HepG2 (cell line): ENCODE results near the gene MAP3K19. TPM values are rescaled to one million over a fixed set of nuclear protein-coding genes. Genes with fewer than 3 reads are reported as not detected.
A peak's percentile ranks its signal among the peaks of the same experiment; 100 is the strongest.

Experiments
- ATF7 ChIP-seq, 2 experiments: fragments of 450-650 bp in 1 of 2; sonication (generic) in 1 of 2; formaldehyde crosslinking in 1 of 2; IDR thresholded peaks; 2 replicates each; pipeline versions ENCODE4 v1.4.0 to v1.6.1; 2016 to 2020; ENCODE audit warnings: antibody characterized with exemption in 1 of 2, mild to moderate bottlenecking in 1 of 2, missing genetic modification reagents in 1 of 2
- ELF3 ChIP-seq: IDR thresholded peaks from 2 replicates; pipeline ENCODE4 v1.6.1; 2016; ENCODE audit warnings: missing genetic modification reagents, missing compliant biosample characterization
- FOSL2 ChIP-seq: sonication (generic); formaldehyde crosslinking; IDR thresholded peaks from 2 replicates; pipeline ENCODE4 v1.4.0; 2020; ENCODE audit warnings: missing genetic modification reagents
- KLF12 ChIP-seq: sonication (generic); formaldehyde crosslinking; IDR thresholded peaks from 2 replicates; pipeline ENCODE4 v1.4.0; 2020; ENCODE audit warnings: missing genetic modification reagents, borderline replicate concordance
- KMT2A ChIP-seq: sonication (generic); formaldehyde crosslinking; IDR thresholded peaks from 2 replicates; pipeline ENCODE4 v1.4.0; 2020; ENCODE audit warnings: missing genetic modification reagents
- MLX ChIP-seq: IDR thresholded peaks from 2 replicates; pipeline ENCODE4 v1.6.1; 2016
- NFKB2 ChIP-seq: sonication (generic); formaldehyde crosslinking; IDR thresholded peaks from 2 replicates; pipeline ENCODE4 v1.4.0; 2020; ENCODE audit warnings: missing genetic modification reagents, borderline replicate concordance
- NR3C1 ChIP-seq: sonication (generic); formaldehyde crosslinking; IDR thresholded peaks from 2 replicates; pipeline ENCODE4 v1.4.0; 2020; ENCODE audit warnings: missing genetic modification reagents
- RAD51 ChIP-seq: fragments of 450-650 bp; IDR thresholded peaks from 2 replicates; pipeline ENCODE4 v1.6.1; 2016; ENCODE audit warnings: borderline replicate concordance
- RFXAP ChIP-seq: sonication (generic); formaldehyde crosslinking; IDR thresholded peaks from 2 replicates; pipeline ENCODE4 v1.4.0; 2020; ENCODE audit warnings: missing genetic modification reagents, borderline replicate concordance
- SIN3A ChIP-seq: IDR thresholded peaks from 2 replicates; pipeline ENCODE4 v1.6.1; 2011; ENCODE audit warnings: low read depth, mild to moderate bottlenecking, control low read depth, low read length, borderline replicate concordance
- THAP11 ChIP-seq: IDR thresholded peaks from 2 replicates; pipeline ENCODE4 v1.6.1; 2016; ENCODE audit warnings: missing biosample characterization, missing genetic modification reagents
- ZFP36L2 ChIP-seq: sonication (generic); formaldehyde crosslinking; IDR thresholded peaks from 2 replicates; pipeline ENCODE4 v1.4.0; 2020; ENCODE audit warnings: missing genetic modification reagents
- ZFP82 ChIP-seq: sonication (generic); formaldehyde crosslinking; IDR thresholded peaks from 2 replicates; pipeline ENCODE4 v1.5.1; 2020; ENCODE audit warnings: mild to moderate bottlenecking, missing genetic modification reagents, borderline replicate concordance
- ZFP91 ChIP-seq: sonication (generic); formaldehyde crosslinking; IDR thresholded peaks from 2 replicates; pipeline ENCODE4 v1.9.0; 2022; ENCODE audit warnings: missing genetic modification reagents, mild to moderate bottlenecking, borderline replicate concordance
- ZGPAT ChIP-seq: IDR thresholded peaks from 2 replicates; pipeline ENCODE4 v1.6.1; 2016; ENCODE audit warnings: mild to moderate bottlenecking
- ZIK1 ChIP-seq: sonication (generic); formaldehyde crosslinking; IDR thresholded peaks from 2 replicates; pipeline ENCODE4 v1.5.0; 2020; ENCODE audit warnings: mild to moderate bottlenecking, low read depth, missing genetic modification reagents, borderline replicate concordance
- ZMYM3 ChIP-seq: sonication (generic); formaldehyde crosslinking; IDR thresholded peaks from 2 replicates; pipeline ENCODE4 v1.5.1; 2020; ENCODE audit warnings: mild to moderate bottlenecking, missing genetic modification reagents
- ZNF235 ChIP-seq: sonication (generic); formaldehyde crosslinking; IDR thresholded peaks from 2 replicates; pipeline ENCODE4 v1.8.1; 2023; ENCODE audit warnings: mild to moderate bottlenecking, missing genetic modification reagents, borderline replicate concordance
- ZNF326 ChIP-seq: sonication (generic); formaldehyde crosslinking; IDR thresholded peaks from 2 replicates; pipeline ENCODE4 v1.4.0; 2020; ENCODE audit warnings: missing genetic modification reagents, borderline replicate concordance
- ZNF496 ChIP-seq: sonication (generic); formaldehyde crosslinking; IDR thresholded peaks from 2 replicates; pipeline ENCODE4 v1.8.1; 2023; ENCODE audit warnings: mild to moderate bottlenecking, moderate library complexity, missing genetic modification reagents; ENCODE audit not compliant: insufficient replicate concordance
- ZNF619 ChIP-seq: sonication (generic); formaldehyde crosslinking; IDR thresholded peaks from 2 replicates; pipeline ENCODE4 v1.4.0; 2020; ENCODE audit warnings: mild to moderate bottlenecking, missing genetic modification reagents
- ZNF773 ChIP-seq: sonication (generic); formaldehyde crosslinking; IDR thresholded peaks from 2 replicates; pipeline ENCODE4 v1.4.0; 2020; ENCODE audit warnings: missing genetic modification reagents, borderline replicate concordance
- ZXDC ChIP-seq: sonication (generic); formaldehyde crosslinking; IDR thresholded peaks from 2 replicates; pipeline ENCODE4 v1.5.0; 2020; ENCODE audit warnings: mild to moderate bottlenecking, missing genetic modification reagents
- polyA plus RNA-seq, 8 experiments: library from polyadenylated mRNA; depleted of rRNA in 3 of 8; stranded (reverse) in 7 of 8; unstranded in 1 of 8; fragments of >200 nt; fragmentation: Illumina TruSeq in 4 of 8; extraction: Trizol in 4 of 8; gene quantifications; 2 replicates each; pipeline versions ENCODE4 v1.2.1 to v1.2.3, GENCODE V29; 2011 to 2016; ENCODE audit warnings: low read depth in 4 of 8, missing spikeins in 1 of 8, mixed read lengths in 1 of 8; ENCODE audit not compliant: insufficient read depth in 1 of 8
- total RNA-seq, 5 experiments: library from RNA; depleted of rRNA; stranded (reverse); fragments of >200 nt; fragmentation: Illumina TruSeq; extraction: Trizol; gene quantifications; 2 replicates each; pipeline ENCODE4 v1.2.3, GENCODE V29; 2016; ENCODE audit warnings: low read depth in 1 of 5

The MAP3K19 gene
- total and polyA plus RNA-seq, 2 of the 13 experiments (the other 11 are each of a cell fraction or from before 2014, with no cell fraction given) = not detected

GRCh38 chr2:135004005-135004746 is 43.1 kb downstream of the MAP3K19 start (continued):
- no peak for TF ChIP-seq ZXDC (CRISPR knock-in tag)
- no peak for TF ChIP-seq ZIK1
- peak; percentile 52; the same call in 1 of the 2 replicates for TF ChIP-seq ZGPAT (CRISPR knock-in tag)
- TF ChIP-seq ZNF773 (CRISPR knock-in tag) = no peak
- TF ChIP-seq ZFP36L2 = no peak
- TF ChIP-seq SIN3A = no peak
- no peak for TF ChIP-seq ZNF235 (CRISPR knock-in tag)
- TF ChIP-seq ATF7 (IDR thresholded peaks at IDR 0.05) = no peak
- no peak for TF ChIP-seq ATF7 (CRISPR knock-in tag; IDR thresholded peaks at IDR 0.05)
- TF ChIP-seq ZNF619 = no peak
- no peak for TF ChIP-seq MLX (CRISPR knock-in tag)
- TF ChIP-seq ZMYM3 = no peak
- no peak for TF ChIP-seq ZFP82 (CRISPR knock-in tag)
- TF ChIP-seq ELF3 (CRISPR knock-in tag) = peak; percentile 44; the same call in 1 of the 2 replicates
- no peak for TF ChIP-seq ZNF326 (CRISPR knock-in tag)
- TF ChIP-seq KLF12 (CRISPR knock-in tag) = no peak
- no peak; the same call in 1 of the 2 replicates for TF ChIP-seq NFKB2
- TF ChIP-seq RAD51 = no peak
- no peak for TF ChIP-seq ZFP91 (CRISPR knock-in tag)
- no peak for TF ChIP-seq RFXAP (CRISPR knock-in tag)
- no peak for TF ChIP-seq KMT2A (CRISPR knock-in tag)
- TF ChIP-seq FOSL2 (CRISPR knock-in tag) = peak; percentile 46; the same call in 1 of the 2 replicates
- TF ChIP-seq ZNF496 (CRISPR knock-in tag) = no peak
- TF ChIP-seq THAP11 (CRISPR knock-in tag) = peak; percentile 35; the same call in 1 of the 2 replicates
- TF ChIP-seq NR3C1 (CRISPR knock-in tag) = no peak
